ENCODE results near the gene FOXP4.

FOXP4 gene

DNA sequence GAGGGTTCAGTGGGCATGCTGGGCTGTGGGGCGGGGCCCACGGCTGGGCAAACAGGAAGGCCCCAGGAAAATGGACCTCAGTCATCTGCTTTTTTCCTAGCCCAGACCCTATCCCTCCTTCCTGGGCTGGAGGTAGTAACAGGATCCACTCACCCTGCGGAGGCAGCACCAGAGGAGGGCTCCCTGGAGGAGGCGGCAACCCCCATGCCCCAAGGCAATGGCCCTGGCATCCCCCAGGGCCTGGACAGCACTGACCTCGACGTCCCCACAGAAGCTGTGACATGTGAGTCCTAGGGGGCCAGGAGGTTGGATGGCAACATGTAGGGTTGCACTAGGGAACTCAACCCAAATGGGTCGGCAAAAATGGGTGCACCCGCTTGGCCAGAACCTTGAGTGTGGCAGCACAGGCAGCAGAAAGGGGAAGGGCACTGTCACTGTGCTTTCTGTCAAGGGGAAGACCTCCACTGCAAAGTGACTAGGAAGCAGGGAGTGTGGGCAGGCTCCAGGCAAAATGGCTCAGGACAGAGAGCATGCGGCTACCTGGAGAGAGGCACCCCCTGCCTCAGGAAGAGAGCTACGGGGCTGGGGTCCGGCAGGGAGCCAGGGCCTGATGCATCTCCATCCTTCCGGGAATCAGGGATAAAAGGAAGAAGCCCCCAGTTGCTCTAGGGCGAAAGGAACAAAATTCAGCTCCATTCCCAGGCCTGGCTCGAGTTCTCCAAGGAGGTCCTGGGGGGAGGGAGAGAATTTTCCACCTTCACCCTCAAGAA is 100.0 kb downstream of the FOXP4 start:
- DNase-seq, result no peak

DNA sequence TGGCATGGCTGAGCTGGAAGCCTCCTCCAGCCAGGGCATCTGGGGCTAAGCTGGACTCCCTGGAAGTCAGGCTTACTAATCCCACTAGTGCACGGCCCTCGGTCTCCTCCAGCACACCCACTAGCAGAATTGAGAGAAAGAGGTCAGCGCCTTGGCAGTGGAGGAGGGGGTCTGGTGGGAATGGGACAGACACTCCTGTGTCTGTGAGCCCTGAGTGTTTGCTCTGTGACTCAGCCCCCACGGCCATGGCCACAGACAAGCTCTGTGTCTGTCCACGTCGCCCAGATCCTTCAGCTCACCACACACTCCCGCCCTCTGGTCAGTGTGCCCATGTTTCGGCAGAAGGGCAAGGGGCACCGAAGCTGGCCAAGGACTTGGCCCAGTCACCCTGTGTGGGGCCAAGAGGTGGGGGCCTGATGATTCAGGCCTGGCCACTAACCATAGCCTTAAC is 100.9 kb downstream of the FOXP4 start:
- DNase-seq, result no peak

DNA sequence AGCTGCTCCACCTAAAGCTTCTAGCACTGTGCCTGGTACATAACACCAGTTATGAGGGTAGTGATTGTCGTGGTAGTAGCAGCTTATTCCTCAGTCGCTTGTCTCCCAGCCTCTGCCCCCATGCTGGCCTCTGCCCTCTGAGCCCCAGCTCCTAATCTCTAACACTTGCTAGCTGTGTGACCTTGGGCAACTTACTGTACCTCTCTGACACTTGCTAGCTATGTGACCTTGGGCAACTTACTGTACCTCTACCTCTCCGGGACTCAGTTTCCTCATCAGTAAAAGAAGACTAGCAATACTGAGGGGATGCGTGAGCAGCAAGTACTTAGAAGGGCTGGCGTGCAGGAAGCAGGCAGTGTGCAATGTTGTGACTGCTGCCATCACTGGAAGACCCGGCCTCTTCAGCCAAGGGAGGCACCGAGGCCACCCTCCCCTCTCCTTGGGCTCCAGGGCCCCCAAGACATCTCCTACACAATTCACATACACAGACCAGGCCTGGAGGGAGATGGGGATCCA is 101.9 kb downstream of the FOXP4 start:
- no peak for DNase-seq

- DNase-seq, result no peak
Observed at GRCh38 chr6:41648921-41649320, 102.7 kb downstream of the FOXP4 start.

- no peak for DNase-seq
Observed at GRCh38 chr6:41649596-41649995, 103.4 kb downstream of the FOXP4 start.

DNA sequence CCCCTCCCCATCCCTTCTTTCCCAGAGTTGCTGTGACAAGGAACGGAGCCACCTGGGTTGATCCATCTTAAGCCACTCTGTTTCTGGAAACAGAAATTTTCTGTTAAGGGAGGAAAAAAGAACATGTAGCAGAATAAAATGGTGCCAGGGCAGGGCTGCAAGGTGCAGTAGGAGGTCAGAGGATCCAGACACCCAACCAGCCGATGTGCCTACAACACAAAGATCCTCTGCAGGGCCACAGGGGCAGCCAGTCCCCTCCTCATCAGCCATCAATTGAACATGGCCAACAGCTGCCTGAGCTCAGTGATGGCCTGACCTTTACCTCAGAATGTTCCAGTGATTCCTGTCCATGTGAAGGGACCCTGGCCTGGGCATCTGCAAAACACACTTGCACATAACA is 103.9 kb downstream of the FOXP4 start:
- no peak for DNase-seq

GRCh38 chr6:41651246-41651961 is 105.2 kb downstream of the FOXP4 start:
- DNase-seq, result no peak
